ENCODE measurements around the gene SLC4A8.
"Not testable (repeated sequence)": the region's sequence is repeated elsewhere in the genome, so short reads cannot be mapped to it uniquely, and the experiment has no call there.

SLC4A8 gene

DNA sequence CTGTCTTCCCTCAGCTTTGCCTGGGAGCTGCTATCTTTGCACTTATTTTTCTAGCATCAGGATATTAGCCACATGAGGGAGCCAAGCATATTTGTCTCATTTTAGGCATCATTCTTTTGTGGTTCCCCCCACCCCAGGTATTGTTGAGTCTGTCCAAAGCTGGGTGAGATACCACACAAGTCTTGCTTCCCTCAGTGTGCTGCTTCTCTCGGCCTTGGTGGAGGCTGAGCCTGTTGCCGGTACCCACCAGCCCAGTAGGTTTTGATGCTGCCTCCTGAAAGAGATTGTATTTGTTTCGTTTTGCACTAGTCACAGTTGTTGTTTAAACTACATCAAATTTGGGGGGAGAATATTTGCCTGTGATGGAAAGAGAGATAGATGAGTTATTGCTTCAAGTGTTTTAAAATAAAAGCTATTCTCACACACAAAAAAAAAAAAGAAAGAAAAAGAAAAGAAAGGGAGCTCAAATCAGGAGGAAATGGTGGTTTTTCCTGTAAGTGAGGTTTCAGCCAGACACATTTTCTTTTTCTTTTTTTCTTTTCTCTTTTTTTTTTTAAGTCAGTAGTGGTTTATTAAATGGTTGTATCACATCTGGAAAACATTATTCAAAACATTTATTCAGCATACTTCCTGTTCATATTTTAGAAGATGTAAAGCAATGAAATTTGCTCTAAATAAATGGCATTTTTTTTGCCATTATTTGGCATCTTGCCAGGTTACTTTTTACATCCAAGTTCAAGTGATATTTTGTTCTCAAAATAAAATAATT is 58.5 kb downstream of the SLC4A8 start:
- no peak for DNase-seq

DNA sequence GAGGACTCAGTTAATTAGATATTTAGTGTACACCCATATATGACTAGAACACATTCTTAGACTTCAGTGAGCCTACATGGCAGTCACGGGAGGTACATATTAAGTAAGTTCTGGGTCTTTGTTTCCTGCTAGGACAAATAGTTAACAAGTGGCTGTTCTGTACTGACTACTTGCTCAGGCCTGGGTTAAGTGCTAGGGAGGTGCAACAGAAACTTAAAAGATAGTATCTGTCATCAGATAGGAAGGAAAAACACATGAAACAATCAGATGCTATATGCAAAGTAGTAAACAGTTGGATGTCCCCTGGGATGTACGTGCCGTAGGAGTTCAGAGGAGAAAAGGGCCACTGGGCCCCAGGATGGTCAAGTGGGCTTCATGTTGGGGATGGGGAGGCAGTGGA is 59.5 kb downstream of the SLC4A8 start:
- no peak for DNase-seq

DNA sequence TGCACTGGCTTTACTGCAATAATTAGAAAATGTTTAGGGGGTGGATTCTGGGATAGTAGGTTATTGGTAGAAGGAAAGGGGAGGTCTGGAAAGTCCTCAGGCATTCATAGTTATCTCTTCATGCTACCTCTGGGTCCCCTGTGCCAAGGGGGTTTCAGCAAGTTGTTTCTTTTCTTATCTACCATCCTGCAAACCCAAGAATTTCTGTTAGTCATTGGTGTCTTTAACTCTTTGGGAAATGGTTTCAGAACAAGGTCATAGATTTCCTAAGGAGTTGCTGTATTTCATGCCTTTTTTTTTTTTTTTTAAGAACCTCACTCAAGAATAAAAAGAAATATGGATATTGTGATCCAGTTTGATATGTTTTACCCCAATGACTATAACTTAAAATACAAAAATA is 63.6 kb downstream of the SLC4A8 start:
- no peak for DNase-seq

DNA sequence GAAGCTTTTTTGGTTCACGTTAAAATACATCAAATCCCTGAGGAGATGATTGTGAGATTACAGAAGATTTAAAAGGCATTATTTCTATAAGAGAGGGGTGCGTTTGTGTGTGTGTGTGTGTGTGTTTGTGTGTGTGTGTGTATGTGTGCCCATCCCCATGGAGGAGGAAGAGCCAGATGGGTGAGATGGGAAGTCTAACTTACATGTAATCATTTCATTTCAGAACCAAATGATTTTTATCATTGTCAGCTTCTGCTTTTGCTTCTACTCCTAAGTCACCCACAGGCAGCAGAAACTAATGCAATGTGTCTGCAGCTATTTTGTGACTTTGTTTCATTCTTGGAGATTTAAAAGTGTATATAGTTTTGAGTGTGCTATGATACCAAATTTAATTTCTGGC is 68.7 kb downstream of the SLC4A8 start:
- no peak for DNase-seq

DNA sequence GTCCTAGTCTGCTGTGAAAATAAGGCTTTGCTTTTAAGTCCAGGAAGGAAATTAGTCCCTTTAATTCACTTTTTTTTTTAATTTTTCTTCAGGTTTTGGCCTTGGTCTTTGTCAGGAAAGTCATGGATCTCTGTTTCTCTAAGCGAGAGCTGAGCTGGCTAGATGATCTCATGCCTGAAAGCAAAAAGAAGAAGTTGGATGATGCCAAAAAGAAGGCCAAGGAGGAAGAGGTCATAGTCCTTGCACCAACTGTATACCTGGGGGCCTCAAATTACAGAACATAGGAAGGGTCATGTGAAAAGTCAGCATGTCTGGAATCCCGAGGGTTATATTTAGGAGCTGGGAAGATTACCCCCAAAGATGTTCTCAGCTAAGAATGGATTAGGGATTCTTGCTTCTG is 72.3 kb downstream of the SLC4A8 start:
- DNase-seq: no peak

DNA sequence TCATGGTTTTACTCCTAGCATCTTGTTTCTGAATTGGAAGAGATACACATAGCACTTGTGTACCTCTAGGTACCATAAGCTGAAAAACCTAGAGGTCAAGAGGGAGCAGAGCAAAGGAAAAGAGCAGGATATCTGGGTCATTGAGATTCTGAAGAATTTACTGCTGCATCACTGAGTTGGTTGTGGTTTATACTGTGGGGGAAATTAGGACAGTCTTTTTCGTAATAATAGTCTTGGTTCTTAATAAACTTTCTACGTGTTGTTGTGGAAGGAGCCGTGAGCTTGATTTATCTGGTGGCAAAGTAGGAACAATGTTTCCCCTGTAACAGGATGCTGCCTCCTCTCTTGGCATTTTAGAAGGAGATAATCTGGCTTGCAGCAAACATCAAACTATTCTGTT is 80.2 kb downstream of the SLC4A8 start:
- no peak for DNase-seq

DNA sequence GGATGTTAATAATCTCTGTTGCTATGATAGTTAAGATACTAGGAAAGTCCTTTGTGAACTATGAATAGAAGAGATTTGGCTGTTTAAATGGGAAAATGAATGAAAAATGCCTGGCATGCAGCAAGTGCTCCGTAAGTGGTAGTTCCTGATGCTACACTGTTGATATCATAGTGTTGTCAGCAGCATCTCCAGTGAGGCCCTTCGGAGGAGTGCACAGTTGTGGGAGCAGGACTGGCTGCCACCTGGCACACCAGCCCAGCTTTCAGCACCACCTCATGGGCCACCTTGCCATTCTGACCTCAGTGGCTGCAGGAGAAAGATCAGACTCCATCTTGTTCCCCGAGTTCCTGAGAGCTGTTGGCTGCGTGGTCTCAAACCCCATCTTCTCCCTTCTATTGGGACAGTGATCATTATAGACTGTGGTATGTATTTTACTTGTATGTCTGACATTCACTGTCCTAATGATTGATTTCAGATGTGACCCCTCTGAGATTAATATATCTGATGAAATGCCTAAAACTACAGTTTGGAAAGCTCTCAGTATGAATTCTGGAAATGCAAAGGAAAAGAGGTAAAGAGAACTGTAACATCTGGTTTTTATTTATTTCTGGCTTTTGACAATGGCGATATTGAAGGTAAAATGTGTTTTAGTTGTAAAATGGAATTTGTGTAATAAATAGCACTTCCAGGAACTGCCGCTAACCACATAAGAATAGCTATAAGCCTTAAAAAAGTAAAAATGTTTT is 80.9 kb downstream of the SLC4A8 start:
- DNase-seq: no peak

DNA sequence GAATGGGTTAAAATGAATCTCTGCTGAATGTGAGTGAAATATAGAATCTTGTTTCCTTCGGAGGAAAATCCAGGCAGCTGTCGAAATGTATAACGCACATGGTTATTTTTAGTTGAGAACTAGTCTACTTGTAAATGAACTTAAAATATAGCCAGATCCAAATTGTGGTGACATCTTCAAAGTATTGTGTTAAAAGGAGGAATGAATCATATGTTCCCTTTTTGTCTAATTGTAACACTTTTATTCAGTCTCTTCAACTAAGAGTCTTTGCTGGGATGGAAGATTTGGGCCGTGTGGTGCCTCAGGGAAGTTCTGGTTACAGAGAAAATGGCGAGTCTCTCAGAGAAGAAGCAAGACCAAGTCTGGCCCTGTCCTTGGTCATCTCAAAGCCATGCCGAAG is 82.5 kb downstream of the SLC4A8 start:
- no peak for DNase-seq

DNA sequence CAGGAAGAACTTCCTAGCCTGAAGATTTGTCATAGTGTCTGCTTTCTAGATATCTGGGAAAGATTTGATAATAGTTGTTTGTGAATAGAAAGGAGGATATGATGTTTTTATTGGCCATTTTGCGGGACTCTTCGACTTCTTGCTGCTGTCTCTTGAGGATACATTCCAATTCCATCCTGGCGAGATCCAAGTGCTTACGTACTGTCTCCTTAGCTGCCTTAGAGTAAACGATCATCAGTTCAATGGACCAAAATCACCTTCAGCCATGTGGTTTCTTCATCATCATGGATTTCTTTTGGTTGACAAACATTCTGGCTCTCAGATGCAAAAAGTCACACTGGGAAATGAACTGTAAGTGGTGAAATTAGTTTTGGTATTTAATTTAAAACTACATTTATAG is 83.7 kb downstream of the SLC4A8 start:
- DNase-seq: no peak

DNA sequence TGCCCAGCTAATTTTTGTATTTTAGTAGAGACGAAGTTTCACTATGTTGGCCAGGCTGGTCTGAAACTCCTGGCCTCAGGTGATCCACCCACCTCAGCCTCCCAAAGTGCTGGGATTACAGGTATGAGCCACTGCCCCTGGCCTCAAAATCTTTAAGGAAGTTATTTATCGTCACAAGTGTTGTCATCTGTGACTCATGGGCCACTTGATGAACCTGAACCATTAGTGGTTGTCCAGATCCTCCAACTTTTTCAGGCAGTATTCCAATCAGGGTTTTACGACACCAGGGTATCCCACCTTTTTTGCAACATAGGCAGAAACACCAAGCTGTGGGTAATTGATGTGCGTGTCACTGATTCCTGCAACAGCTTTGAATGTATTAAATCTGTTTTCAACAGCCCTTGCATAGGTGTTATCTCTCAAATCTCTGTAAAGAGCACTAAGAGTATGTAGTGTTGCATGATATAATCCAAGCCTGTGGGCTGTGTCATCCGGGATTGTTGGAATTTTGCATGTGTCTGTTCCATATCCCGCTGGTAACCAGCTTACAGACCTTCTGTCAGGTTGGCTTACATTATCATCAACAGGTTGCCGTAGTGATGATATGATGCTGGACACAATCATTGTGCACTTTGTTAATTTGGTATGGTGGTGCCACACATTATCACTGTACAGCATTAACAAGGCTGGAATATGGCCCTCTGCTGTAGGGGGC is 87.1 kb downstream of the SLC4A8 start:
- no peak for DNase-seq

DNA sequence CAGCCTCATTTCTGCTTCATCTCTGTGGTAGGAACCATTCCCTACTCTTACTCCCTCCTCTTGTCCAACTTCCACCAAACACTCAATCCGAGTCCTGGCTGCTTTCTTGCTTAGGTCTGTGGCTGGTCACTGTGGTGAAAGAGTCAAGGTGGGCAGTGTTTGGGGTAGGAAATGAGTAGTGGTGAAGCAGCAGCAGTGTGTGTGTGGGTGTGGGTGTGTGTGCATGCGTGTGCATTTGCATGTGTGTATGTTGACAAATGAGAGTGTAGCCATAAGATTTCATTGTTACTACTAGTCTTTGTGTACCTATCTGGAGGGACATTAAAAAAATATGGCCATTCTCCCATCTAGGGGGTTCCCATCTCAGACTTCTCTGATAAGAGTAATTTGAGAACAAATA is 87.8 kb downstream of the SLC4A8 start:
- no peak for DNase-seq

DNA sequence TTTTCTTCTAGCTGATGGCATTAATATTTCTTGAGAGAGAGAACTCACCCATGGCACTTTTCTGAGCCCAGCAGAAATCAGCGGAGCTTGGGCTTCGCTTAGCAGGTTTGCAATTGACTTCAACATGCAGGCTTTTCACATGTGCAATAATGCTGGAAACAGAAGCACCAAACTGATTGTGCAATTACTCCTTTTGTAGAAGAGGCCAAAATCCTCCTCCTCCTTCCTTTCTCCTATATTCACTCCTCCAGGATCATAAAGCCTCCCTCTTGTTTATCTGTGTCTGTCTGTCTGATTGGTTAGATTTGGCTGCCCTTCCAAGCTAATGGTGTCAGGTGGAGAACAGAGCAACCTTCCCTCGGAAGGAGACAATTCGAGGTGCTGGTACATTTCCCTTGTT is 90.4 kb downstream of the SLC4A8 start:
- DNase-seq: not testable (repeated sequence)

DNA sequence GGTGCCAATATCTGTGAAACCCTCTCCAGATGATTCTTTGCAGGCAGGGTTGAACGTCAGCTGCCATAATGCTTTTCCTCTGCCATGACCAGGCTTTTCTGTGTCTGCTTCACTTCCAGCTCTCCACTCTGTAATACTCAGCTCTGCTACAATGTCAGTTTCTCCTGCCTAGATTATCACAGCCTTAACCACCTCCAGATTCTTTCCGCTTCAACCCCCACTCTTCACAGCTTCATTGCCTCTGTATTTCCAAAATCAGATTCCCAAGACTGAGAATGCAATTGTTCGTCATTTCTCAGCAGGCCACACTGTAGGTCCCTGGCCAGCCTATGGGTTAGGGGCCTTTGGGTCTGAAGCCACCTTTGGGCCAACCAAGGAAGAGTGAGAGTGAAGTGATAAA is 92.7 kb downstream of the SLC4A8 start:
- no peak for DNase-seq

DNA sequence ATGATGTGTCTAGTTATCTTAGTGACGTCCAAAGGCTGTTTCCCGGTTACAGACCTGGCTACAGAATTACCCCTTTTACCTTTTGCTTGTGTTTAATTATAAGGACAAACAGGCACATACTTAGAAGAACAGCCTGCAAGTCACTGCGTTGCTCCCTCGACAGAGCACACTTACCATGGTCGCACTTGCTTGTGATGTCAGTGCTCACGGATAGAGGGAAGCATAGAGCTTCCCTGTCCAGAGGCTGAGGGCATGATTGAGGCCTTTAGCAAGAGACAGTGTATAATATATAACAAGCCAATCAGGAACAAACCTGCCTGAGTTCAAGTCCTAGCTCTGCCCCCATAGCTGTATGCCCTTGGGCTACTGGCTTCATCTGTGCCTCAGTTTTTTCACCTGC is 93.2 kb downstream of the SLC4A8 start:
- no peak for DNase-seq

DNA sequence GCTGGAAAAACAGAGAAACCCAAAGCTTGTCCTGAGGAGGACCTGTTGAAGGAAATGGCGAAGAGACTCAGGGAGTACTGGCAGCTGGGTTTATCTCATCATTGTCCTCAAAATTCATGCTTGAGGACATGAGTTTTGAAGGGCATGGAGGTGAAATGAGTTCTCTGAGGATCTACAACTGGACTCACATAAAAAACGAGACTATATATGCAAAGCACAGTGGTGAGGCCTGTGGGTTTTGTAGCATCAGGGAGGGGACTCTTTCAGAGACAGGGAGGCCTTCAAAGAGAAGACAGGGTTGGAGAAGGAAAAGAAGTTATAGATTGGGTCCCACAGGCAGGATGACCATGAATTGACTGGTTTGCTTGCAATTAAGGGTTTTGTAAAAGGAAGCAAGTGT is 95.1 kb downstream of the SLC4A8 start:
- no peak for DNase-seq

DNA sequence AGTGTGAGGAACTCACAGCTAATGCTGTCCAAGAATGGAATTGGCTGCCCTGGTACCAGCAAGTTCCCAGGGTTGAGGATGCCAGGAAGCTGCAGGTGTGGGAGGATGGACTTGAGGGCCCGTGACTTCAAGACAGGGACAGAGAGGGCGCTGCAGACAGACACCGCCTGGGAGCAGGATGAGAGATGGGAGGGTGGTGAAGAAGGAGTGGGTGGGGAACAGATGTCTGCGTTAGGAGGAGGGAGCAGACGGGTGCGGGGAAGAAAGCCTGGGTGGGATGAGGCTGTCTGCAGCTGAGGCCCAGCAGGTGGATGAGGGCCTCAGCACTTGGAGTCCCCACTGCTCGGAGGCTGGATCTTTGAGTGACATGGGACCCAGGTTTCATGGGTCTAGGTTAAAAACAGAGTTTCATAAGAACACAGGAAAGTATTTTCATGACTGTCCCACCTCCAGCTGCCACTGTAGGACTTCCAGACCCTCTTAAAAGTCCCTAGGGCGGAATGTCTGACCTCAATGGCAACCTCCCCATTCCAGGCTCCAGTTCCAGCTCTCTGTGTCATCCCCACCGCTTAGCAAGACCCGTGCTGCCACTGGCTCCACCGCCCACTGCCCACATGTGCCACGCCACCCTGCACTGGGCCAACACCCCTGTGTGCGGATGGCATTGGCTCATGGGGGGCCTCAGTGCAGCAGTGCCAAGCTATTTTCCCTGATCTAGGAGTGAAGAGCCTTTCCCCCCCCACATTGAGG is 96.1 kb downstream of the SLC4A8 start:
- DNase-seq: no peak

DNA sequence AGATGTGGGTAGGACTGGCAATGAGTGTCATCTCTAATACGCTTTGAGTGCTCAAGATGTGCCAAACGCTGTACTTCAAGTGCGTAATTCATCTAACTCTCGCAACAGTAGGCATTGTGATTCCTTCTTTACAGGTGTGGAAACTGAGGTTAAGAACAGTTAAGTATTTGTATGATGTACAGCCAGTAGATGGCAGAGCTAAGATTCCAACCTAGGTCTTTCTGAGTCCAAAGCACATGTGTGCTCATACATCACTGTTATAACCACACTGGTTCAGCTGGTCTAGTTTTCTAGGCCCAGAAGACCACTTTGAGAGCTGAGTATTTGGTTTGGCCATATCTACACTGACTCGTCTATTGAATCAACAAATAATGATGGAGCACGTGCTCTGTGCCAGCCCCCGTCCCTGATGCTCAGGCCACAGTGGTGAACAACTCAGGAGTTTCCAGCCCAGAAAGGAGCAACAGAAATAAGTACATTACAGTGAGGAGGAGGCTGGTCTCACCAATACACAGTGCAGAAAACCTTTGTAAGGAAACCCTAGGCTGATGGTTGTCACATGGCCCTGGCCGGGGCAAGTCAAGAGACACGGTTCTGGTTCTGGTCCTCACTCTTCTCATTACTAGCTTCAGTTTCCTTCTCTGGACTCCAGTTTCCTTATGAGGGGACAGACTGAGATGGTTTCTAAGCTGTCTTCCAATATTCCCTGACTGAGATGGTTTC is 97.1 kb downstream of the SLC4A8 start:
- no peak for DNase-seq

DNA sequence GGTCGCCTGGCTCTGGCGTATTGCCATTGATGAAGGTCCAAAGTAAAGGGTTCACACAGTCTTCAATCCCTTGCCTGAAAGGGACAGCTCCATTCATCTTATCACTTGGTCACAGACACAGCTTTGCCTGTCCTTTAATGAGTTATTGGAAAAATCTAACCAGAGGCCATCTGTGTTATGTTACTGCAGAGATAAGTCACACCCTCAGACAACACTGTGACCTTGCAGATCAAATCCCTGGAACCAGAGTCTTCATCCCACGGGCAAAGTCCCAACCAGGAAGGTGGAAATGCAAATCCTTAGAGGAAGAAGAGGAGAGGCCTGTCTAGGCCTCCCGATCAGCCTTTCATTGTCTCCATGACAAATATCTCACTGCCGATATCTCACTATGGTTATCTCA is 98.1 kb downstream of the SLC4A8 start:
- no peak for DNase-seq

DNA sequence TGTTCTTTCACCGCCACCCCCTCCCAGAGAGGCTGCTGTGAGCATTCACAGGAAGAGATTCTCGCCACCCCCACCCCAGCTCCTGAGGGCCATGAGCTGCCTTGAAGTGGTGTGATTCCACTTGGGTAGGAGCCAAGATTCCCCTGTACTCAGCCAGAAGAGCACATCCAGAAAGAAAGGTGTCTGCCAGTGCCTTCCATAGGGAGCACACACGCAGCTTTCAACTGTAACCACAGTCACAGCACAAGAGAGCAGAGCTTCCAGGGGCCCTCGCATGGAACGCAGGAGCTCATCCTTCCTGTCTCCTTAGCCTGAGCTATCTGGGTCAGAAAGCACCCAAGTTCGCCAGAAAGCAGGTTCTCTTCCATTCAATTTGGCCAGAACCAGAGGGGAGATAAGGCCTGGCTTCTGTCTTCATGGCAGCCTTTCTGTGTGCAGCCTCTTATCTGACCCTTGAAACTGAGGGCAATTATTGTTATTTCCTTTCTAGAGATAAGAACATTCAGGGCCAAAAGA is 99.8 kb downstream of the SLC4A8 start:
- peak in 1 of 2 experiments; percentile 11 for DNase-seq

DNA sequence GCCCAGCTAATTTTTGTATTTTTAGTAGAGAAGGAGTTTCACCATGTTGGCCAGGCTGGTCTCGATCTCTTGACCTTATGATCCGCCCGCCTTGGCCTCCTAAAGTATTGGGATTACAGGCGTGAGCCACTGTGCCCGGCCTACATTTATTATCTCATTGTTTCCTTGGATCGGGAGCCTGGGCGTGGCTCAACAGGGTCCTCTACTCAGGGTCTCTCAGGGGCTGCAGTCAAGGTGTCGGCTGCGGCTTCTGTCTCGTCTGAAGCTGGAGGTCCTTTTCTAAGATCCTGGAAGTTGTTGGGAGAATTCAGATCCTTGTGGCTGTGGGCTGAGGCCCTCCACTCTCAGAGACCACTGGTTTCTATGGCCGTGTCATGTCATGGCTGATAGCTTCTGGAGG is 100.9 kb downstream of the SLC4A8 start:
- no peak for DNase-seq

DNA sequence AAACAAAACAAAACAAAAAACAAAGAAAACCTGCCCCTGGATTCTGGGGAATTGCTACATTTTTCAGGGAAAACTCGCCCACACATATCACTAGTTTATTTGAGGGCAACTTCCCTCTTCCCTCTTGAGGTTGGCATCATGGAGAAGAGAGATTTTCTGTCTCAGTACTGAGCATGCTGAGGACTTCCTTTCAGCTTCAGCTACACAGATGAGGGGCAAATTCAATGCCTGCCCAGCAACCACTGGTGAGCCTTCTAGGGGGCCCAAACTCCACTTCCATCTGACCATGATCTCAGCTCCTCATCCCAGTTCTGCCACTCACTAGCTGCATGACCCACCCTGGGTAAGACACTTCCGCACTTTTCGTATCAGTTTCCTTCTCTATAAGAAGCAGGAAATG is 103.3 kb downstream of the SLC4A8 start:
- DNase-seq: no peak

Measured in NCI-H446 (cell line).